ENCODE data around the gene VAV1. TPM values are rescaled to one million over a fixed set of nuclear protein-coding genes. Genes with fewer than 3 reads are reported as not detected.

Gene VAV1
- total and polyA plus RNA-seq, 2 of the 13 experiments (the other 11 are each of a cell fraction or from before 2014, with no cell fraction given): not detected

GRCh38 chr19:6737873-6738786 is 34.4 kb upstream of the VAV1 start (continued):
- TF ChIP-seq ZBTB40 (IDR thresholded peaks at IDR 0.05) (no peak; the same call in 1 of the 2 replicates), ZBTB40 (CRISPR knock-in tag; IDR thresholded peaks at IDR 0.05) (no peak; the same call in 1 of the 2 replicates), GLMP (CRISPR knock-in tag; IDR thresholded peaks at IDR 0.05; ENCODE audit: borderline replicate concordance) (no peak), CREB1 (IDR thresholded peaks at IDR 0.05) (no peak), CREB1 (CRISPR knock-in tag; IDR thresholded peaks at IDR 0.05) (peak; percentile 88), ZSCAN31 (CRISPR knock-in tag; IDR thresholded peaks at IDR 0.05; ENCODE audit: low read depth) (peak; percentile 16), U2AF2 (IDR thresholded peaks at IDR 0.05; ENCODE audit: low read depth, low read length) (no peak), TFDP2 (CRISPR knock-in tag; IDR thresholded peaks at IDR 0.05) (peak; percentile 7; the same call in 1 of the 2 replicates), ZSCAN22 (CRISPR knock-in tag; IDR thresholded peaks at IDR 0.05) (no peak), KLF6 (CRISPR knock-in tag; IDR thresholded peaks at IDR 0.05) (no peak), ZNF513 (CRISPR knock-in tag; conservative IDR thresholded peaks at IDR 0.05) (no peak), ZNF34 (CRISPR knock-in tag; IDR thresholded peaks at IDR 0.05; ENCODE audit: borderline replicate concordance) (no peak), HOXD1 (CRISPR knock-in tag; IDR thresholded peaks at IDR 0.05) (no peak), SATB2 (CRISPR knock-in tag; IDR thresholded peaks at IDR 0.05) (no peak), ETS1 (CRISPR knock-in tag; IDR thresholded peaks at IDR 0.05) (no peak)
